ENCODE data around the gene STK38.
"Not testable (repeated sequence)": the region's sequence is repeated elsewhere in the genome, so short reads cannot be mapped to it uniquely, and the experiment has no call there.

Gene STK38

DNA sequence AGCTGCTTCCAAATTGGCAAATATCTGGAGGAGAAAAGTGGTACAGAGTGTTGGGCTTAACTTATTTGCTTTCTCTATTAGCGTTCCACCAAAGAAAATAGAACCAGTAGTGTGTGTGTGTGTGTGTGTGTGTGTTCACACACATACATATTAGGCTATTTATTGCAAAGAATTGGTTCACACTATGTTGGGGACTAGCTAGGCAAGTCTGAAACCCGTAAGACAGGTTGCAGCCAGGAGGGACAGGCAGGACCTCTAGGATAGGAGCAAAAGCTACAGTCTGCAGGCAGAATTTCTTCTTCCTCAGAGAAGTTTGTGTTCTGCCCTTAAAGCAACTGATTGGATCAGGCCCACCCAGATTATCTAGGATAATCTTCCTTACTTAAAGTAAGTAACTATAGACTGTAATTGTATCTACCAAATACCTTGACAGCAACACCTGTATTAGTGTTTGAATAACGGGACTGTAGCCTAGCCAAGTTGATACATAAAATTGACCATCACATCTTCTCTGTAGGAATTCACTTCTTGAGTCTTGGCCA lies 91.7 kb downstream of the STK38 start:
- Histone ChIP-seq H3K36me3 (ENCODE audit: control insufficient read depth, insufficient read depth, low read length) (no peaks in the 10 kb centered on the region), H3K27ac (no peak overlapping the region), H3K4me1 (no peaks in the 10 kb centered on the region), H3K27me3 (ENCODE audit: control insufficient read depth, insufficient read depth, low read length) (no peaks in the 10 kb centered on the region), H3K9ac (no peak overlapping the region), H3K79me2 (peaks cover 68% of the 10 kb centered on the region), H3K4me3 (ENCODE audit: low read depth, low read length) (no peak overlapping the region), H3K4me2 (ENCODE audit: low read length) (no peak overlapping the region), H3K9me3 (ENCODE audit: control insufficient read depth, low read length) (no peaks in the 10 kb centered on the region), H2AFZ (no peak overlapping the region)
- TF ChIP-seq, protein P1, sequence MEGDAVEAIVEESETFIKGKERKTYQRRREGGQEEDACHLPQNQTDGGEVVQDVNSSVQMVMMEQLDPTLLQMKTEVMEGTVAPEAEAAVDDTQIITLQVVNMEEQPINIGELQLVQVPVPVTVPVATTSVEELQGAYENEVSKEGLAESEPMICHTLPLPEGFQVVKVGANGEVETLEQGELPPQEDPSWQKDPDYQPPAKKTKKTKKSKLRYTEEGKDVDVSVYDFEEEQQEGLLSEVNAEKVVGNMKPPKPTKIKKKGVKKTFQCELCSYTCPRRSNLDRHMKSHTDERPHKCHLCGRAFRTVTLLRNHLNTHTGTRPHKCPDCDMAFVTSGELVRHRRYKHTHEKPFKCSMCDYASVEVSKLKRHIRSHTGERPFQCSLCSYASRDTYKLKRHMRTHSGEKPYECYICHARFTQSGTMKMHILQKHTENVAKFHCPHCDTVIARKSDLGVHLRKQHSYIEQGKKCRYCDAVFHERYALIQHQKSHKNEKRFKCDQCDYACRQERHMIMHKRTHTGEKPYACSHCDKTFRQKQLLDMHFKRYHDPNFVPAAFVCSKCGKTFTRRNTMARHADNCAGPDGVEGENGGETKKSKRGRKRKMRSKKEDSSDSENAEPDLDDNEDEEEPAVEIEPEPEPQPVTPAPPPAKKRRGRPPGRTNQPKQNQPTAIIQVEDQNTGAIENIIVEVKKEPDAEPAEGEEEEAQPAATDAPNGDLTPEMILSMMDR (IDR thresholded peaks at IDR 0.05): no peak

DNA sequence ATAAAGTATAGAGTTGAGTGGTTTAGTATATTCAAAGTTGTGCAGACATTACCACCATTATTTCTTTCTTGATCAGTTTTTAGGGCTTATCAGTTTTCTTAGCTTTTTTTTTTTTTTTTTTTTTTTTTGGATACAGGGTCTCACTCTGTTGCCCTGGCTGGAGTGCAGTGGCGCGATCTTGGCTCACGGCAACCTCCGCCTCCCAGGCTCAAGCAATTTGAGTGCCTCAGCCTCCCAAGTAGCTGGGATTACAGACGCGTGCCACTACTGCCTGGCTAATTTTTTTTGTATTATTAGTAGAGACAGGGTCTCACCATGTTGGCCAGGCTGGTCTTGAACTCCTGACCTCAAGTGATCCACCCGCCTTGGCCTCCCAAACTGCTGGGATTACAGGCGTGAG lies 94.4 kb downstream of the STK38 start:
- peaks cover 71% of the 10 kb centered on the region for H3K79me2 ChIP-seq
- H2AFZ ChIP-seq; H3K36me3 ChIP-seq (ENCODE audit: control insufficient read depth, insufficient read depth, low read length); H3K4me3 ChIP-seq (ENCODE audit: low read depth, low read length); H3K27me3 ChIP-seq (ENCODE audit: control insufficient read depth, insufficient read depth, low read length); H3K27ac ChIP-seq; H3K9ac ChIP-seq; H3K4me2 ChIP-seq (ENCODE audit: low read length); H3K9me3 ChIP-seq (ENCODE audit: control insufficient read depth, low read length); H3K4me1 ChIP-seq: not testable (repeated sequence)

DNA sequence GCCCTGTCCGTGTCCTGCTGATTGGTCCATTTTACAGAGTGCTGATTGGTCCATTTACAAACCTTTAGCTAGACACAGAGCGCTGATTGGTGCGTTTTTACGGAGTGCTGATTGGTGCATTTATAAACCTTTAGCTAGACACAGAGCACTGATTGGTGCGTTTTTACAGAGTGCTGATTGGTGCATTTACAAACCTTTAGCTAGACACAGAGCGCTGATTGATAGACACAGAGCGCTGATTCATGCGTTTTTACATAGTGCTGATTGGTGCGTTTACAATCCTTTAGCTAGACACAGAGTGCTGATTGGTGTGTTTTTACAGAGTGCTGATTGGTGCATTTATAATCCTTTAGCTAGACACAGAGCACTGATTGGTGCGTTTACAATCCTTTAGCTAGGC lies 98.1 kb downstream of the STK38 start:
- H3K27me3 ChIP-seq (ENCODE audit: control insufficient read depth, insufficient read depth, low read length); H3K4me3 ChIP-seq (ENCODE audit: low read depth, low read length); H3K9ac ChIP-seq; H3K27ac ChIP-seq; H3K9me3 ChIP-seq (ENCODE audit: control insufficient read depth, low read length); H2AFZ ChIP-seq; H3K36me3 ChIP-seq (ENCODE audit: control insufficient read depth, insufficient read depth, low read length); H3K4me2 ChIP-seq (ENCODE audit: low read length): not testable (repeated sequence)
- H3K79me2 ChIP-seq: peaks cover 51% of the 10 kb centered on the region
- H3K4me1 ChIP-seq: peaks cover 11% of the 10 kb centered on the region

DNA sequence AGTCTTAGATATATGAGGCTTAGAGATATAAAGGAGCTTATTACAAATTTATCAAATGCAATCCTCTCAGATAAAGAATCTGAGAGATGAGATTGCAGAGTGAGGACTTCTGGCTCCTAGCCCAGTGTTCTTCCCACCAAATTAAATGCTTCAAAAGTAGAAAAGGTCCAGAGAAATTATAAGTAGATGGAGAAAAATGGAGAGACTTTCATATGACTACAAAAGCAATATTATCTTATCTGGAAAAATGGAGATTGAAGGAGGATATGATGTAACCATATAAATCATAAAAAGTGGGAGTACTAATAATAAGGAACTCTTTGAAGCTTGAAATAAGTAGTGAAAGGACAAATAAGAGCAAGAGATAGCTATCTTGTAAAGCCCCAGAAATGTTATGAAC lies 101.7 kb downstream of the STK38 start:
- Histone ChIP-seq H3K4me1 (peaks cover 20% of the 10 kb centered on the region), H3K4me2 (ENCODE audit: low read length) (no peak overlapping the region), H3K4me3 (ENCODE audit: low read depth, low read length) (no peak overlapping the region), H3K9me3 (ENCODE audit: control insufficient read depth, low read length) (no peaks in the 10 kb centered on the region), H3K27ac (peak overlapping the region; percentile 92), H3K27me3 (ENCODE audit: control insufficient read depth, insufficient read depth, low read length) (no peaks in the 10 kb centered on the region), H3K9ac (no peak overlapping the region), H3K36me3 (ENCODE audit: control insufficient read depth, insufficient read depth, low read length) (no peaks in the 10 kb centered on the region), H3K79me2 (peaks cover 29% of the 10 kb centered on the region), H2AFZ (no peak overlapping the region)
- TF ChIP-seq, protein P1 (IDR thresholded peaks at IDR 0.05): no peak

DNA sequence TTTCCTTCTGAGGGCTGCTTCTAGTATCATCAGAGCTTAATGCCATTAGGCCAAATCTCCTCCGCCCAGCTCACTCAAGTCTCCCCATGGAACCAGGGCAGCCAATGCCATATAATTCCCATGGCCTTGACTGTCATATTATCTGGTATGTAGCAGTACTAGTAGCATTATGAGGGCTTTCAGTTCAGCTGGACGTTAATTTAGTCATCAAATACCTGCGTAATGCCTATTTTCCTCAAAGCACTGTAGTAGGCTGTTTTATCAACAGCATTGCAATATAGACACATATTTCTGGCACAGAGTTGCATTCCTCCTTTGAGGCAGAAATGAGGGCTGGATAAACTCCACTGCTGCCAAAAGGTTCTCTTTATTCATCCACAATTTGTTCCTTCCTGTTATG lies 102.8 kb downstream of the STK38 start:
- H3K4me2 ChIP-seq (ENCODE audit: low read length): peak overlapping the region; percentile 95
- H2AFZ ChIP-seq: peak overlapping the region; percentile 94
- peak overlapping the region; percentile 92 for H3K27ac ChIP-seq
- H3K9ac ChIP-seq: no peak overlapping the region
- peaks cover 26% of the 10 kb centered on the region for H3K79me2 ChIP-seq
- TF ChIP-seq, protein P1 (IDR thresholded peaks at IDR 0.05): no peak
- H3K4me1 ChIP-seq: peaks cover 20% of the 10 kb centered on the region
- H3K4me3 ChIP-seq (ENCODE audit: low read depth, low read length): peak overlapping the region; percentile 88
- no peaks in the 10 kb centered on the region for H3K36me3 ChIP-seq (ENCODE audit: control insufficient read depth, insufficient read depth, low read length)
- no peaks in the 10 kb centered on the region for H3K9me3 ChIP-seq (ENCODE audit: control insufficient read depth, low read length)
- H3K27me3 ChIP-seq (ENCODE audit: control insufficient read depth, insufficient read depth, low read length): no peaks in the 10 kb centered on the region

Data from parathyroid adenoma (tissue), 2 donors.